ENCODE data around the gene PAPPA2. TPM values are rescaled to one million over a fixed set of nuclear protein-coding genes. Genes with fewer than 3 reads are reported as not detected.
A peak's percentile ranks its signal among the peaks of the same experiment; 100 is the strongest.

Gene PAPPA2
- total and polyA plus RNA-seq, 2 donors (not counting 1 experiment from before 2014, with no cell fraction given): 0.24 to 4.1 TPM

GRCh38 chr1:176638713-176639526, 175.9 kb downstream of the PAPPA2 start:
- no peak overlapping the region for H3K4me3 ChIP-seq (replicated peaks in 1 of 4; ENCODE audit: control extremely low read depth in 1 of 4, insufficient read depth in 1 of 4, low read depth in 3 of 4, low read length in 4 of 4)
- no peaks in the 10 kb centered on the region for H3K36me3 ChIP-seq (ENCODE audit: control insufficient read depth, insufficient read depth, low read length)
- H4K20me1 ChIP-seq (ENCODE audit: control insufficient read depth, extremely low read depth, insufficient read depth, low read length): no peaks in the 10 kb centered on the region
- H3K4me1 ChIP-seq (ENCODE audit: control insufficient read depth, extremely low read depth, insufficient read depth, low read length): no peaks in the 10 kb centered on the region
- DNase-seq (ENCODE audit: low read depth in 2 of 2): no peak
- H3K9ac ChIP-seq (ENCODE audit: insufficient read depth, low read length): no peak overlapping the region
- no peaks in the 10 kb centered on the region for H3K9me3 ChIP-seq (ENCODE audit: control insufficient read depth, insufficient read depth, low read depth, low read length)
- no peak overlapping the region for H3K27ac ChIP-seq (ENCODE audit: insufficient read depth, low read length)
- H3K4me2 ChIP-seq (ENCODE audit: extremely low read depth, insufficient read depth, low read length): no peak overlapping the region
- no peaks in the 10 kb centered on the region for H3K27me3 ChIP-seq (ENCODE audit: control insufficient read depth, insufficient read depth, low read length)
- no peak overlapping the region for H2AFZ ChIP-seq (ENCODE audit: low read length)
- TF ChIP-seq EZH2 (IDR thresholded peaks at IDR 0.05; ENCODE audit: low read length, missing control alignments): no peak
- TF ChIP-seq, protein P1, sequence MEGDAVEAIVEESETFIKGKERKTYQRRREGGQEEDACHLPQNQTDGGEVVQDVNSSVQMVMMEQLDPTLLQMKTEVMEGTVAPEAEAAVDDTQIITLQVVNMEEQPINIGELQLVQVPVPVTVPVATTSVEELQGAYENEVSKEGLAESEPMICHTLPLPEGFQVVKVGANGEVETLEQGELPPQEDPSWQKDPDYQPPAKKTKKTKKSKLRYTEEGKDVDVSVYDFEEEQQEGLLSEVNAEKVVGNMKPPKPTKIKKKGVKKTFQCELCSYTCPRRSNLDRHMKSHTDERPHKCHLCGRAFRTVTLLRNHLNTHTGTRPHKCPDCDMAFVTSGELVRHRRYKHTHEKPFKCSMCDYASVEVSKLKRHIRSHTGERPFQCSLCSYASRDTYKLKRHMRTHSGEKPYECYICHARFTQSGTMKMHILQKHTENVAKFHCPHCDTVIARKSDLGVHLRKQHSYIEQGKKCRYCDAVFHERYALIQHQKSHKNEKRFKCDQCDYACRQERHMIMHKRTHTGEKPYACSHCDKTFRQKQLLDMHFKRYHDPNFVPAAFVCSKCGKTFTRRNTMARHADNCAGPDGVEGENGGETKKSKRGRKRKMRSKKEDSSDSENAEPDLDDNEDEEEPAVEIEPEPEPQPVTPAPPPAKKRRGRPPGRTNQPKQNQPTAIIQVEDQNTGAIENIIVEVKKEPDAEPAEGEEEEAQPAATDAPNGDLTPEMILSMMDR (conservative IDR thresholded peaks at IDR 0.05 in 1 of 2, IDR thresholded peaks at IDR 0.05 in 1 of 2; ENCODE audit: low read depth in 1 of 2, low read length in 2 of 2): no peak
- no peaks in the 10 kb centered on the region for H3K79me2 ChIP-seq (ENCODE audit: control insufficient read depth, insufficient read depth, low read length)

DNA sequence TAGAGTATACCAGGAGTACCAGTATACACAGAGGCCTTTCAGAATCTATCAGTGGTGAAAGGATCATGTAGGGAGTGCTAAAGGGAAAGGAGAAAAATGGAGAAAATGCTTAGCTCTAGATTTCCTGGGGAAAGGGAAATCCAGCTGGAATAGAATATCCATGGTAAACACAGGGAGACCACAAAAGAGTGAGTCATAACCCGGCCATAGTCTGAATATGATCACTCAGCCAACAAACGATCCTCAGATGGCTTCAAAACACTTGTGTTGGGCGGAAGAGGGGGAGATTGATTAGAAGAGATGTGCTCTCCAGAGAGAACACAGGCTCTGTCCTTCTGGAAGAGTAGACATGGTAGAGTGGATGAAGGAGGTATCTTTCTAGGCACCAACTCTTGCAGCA, 180.6 kb downstream of the PAPPA2 start:
- no peak overlapping the region for H3K4me3 ChIP-seq (replicated peaks in 1 of 4; ENCODE audit: control extremely low read depth in 1 of 4, insufficient read depth in 1 of 4, low read depth in 3 of 4, low read length in 4 of 4)
- no peak overlapping the region for H3K4me2 ChIP-seq (ENCODE audit: extremely low read depth, insufficient read depth, low read length)
- no peaks in the 10 kb centered on the region for H3K27me3 ChIP-seq (ENCODE audit: control insufficient read depth, insufficient read depth, low read length)
- DNase-seq (ENCODE audit: low read depth in 2 of 2): peak; percentile 49 to 80
- no peaks in the 10 kb centered on the region for H3K9me3 ChIP-seq (ENCODE audit: control insufficient read depth, insufficient read depth, low read depth, low read length)
- H3K79me2 ChIP-seq (ENCODE audit: control insufficient read depth, insufficient read depth, low read length): no peaks in the 10 kb centered on the region
- H2AFZ ChIP-seq (ENCODE audit: low read length): no peak overlapping the region
- TF ChIP-seq, protein P1 (conservative IDR thresholded peaks at IDR 0.05 in 1 of 2, IDR thresholded peaks at IDR 0.05 in 1 of 2; ENCODE audit: low read depth in 1 of 2, low read length in 2 of 2): no peak
- TF ChIP-seq EZH2 (IDR thresholded peaks at IDR 0.05; ENCODE audit: low read length, missing control alignments): no peak
- H3K9ac ChIP-seq (ENCODE audit: insufficient read depth, low read length): no peak overlapping the region
- H3K36me3 ChIP-seq (ENCODE audit: control insufficient read depth, insufficient read depth, low read length): no peaks in the 10 kb centered on the region
- no peak overlapping the region for H3K27ac ChIP-seq (ENCODE audit: insufficient read depth, low read length)
- no peaks in the 10 kb centered on the region for H3K4me1 ChIP-seq (ENCODE audit: control insufficient read depth, extremely low read depth, insufficient read depth, low read length)
- H4K20me1 ChIP-seq (ENCODE audit: control insufficient read depth, extremely low read depth, insufficient read depth, low read length): no peaks in the 10 kb centered on the region

- H3K9me3 ChIP-seq (ENCODE audit: control insufficient read depth, insufficient read depth, low read depth, low read length): no peaks in the 10 kb centered on the region
- no peaks in the 10 kb centered on the region for H4K20me1 ChIP-seq (ENCODE audit: control insufficient read depth, extremely low read depth, insufficient read depth, low read length)
- H3K4me1 ChIP-seq (ENCODE audit: control insufficient read depth, extremely low read depth, insufficient read depth, low read length): no peaks in the 10 kb centered on the region
- TF ChIP-seq, protein P1 (conservative IDR thresholded peaks at IDR 0.05 in 1 of 2, IDR thresholded peaks at IDR 0.05 in 1 of 2; ENCODE audit: low read depth in 1 of 2, low read length in 2 of 2): no peak
- TF ChIP-seq EZH2 (IDR thresholded peaks at IDR 0.05; ENCODE audit: low read length, missing control alignments): no peak
- no peak overlapping the region for H3K4me3 ChIP-seq (replicated peaks in 1 of 4; ENCODE audit: control extremely low read depth in 1 of 4, insufficient read depth in 1 of 4, low read depth in 3 of 4, low read length in 4 of 4)
- H3K27ac ChIP-seq (ENCODE audit: insufficient read depth, low read length): no peak overlapping the region
- no peaks in the 10 kb centered on the region for H3K27me3 ChIP-seq (ENCODE audit: control insufficient read depth, insufficient read depth, low read length)
- no peak for DNase-seq (ENCODE audit: low read depth in 2 of 2)
- H3K79me2 ChIP-seq (ENCODE audit: control insufficient read depth, insufficient read depth, low read length): no peaks in the 10 kb centered on the region
- no peak overlapping the region for H3K4me2 ChIP-seq (ENCODE audit: extremely low read depth, insufficient read depth, low read length)
- H3K36me3 ChIP-seq (ENCODE audit: control insufficient read depth, insufficient read depth, low read length): no peaks in the 10 kb centered on the region
- no peak overlapping the region for H3K9ac ChIP-seq (ENCODE audit: insufficient read depth, low read length)
- no peak overlapping the region for H2AFZ ChIP-seq (ENCODE audit: low read length)
These were observed 185.6 kb downstream of the PAPPA2 start for GRCh38 chr1:176648556-176648955.

Measured in fibroblast of lung (primary cell).